HepG2 (cell line): ENCODE measurements around the gene ST7L. TPM values are rescaled to one million over a fixed set of nuclear protein-coding genes. Genes with fewer than 3 reads are reported as not detected.

Source experiments
- ATAC-seq: fragments of 200-7000 bp; cut with Tn5 transposase; 3 replicates; pipeline ENCODE4 v1.9.1; 2020; ENCODE audit warnings: mild to moderate bottlenecking, moderate library complexity
- BruUV-seq: library from RNA; stranded (reverse); fragments of 400-500 nt; replicated peaks from 2 replicates; lab custom pipeline; 2021; lab: Mats Ljungman, UMichigan
- CTCF ChIA-PET: fragments of 300-600 bp; formaldehyde crosslinking; extraction: SDS; loops from one replicate; lab custom pipeline; 2021; ENCODE audit warnings: low total read pairs, inconsistent platforms, low intra/inter-chr PET ratio; lab: Yijun Ruan, JAX
- POLR2A ChIA-PET: fragments of 350-600 bp; sonication (Branson Sonifier 250); formaldehyde crosslinking; loops from one replicate; lab custom pipeline; 2020; ENCODE audit warnings: antibody characterized with exemption, inconsistent platforms; lab: Yijun Ruan, JAX
- DNase-seq: peaks from one replicate; pipeline ENCODE4 v3.0.0-alpha.2; 2015; ENCODE audit warnings: low spot score
- FAIRE-seq: peaks from 3 replicates; lab custom pipeline; 2011; peaks lifted over from hg19 to GRCh38; lab: Jason Lieb, UNC
- H2AFZ ChIP-seq: one replicate; pipeline ENCODE4 v1.6.1; 2011; ENCODE audit warnings: low read length, inconsistent platforms
- H3K27ac ChIP-seq: fragments of 300-600 bp; 3 replicates; pipeline ENCODE4 v1.8.0; 2011; ENCODE audit warnings: mixed run types, mild to moderate bottlenecking, mixed read lengths, low read length, inconsistent platforms; ENCODE audit not compliant: insufficient read depth; ENCODE audit errors: extremely low read length
- H3K27me3 ChIP-seq, 2 experiments: fragments of 200-600 bp in 1 of 2; 2 replicates in 1 of 2; 3 replicates in 1 of 2; pipeline versions ENCODE4 v1.6.0 to v1.8.0; 2011; ENCODE audit warnings: low read length in 2 of 2, mild to moderate bottlenecking in 2 of 2, moderate library complexity in 2 of 2, inconsistent platforms in 1 of 2; ENCODE audit not compliant: insufficient read depth in 2 of 2, control insufficient read depth in 1 of 2
- H3K36me3 ChIP-seq, 2 experiments: fragments of 200-600 bp in 1 of 2; replicated peaks in 1 of 2; 2 replicates in 1 of 2; 3 replicates in 1 of 2; pipeline versions ENCODE4 v1.5.1 to v1.8.0; 2011; ENCODE audit warnings: low read length in 2 of 2, inconsistent platforms in 1 of 2; ENCODE audit not compliant: insufficient read depth in 2 of 2, control insufficient read depth in 1 of 2
- H3K4me1 ChIP-seq: 2 replicates; pipeline ENCODE4 v1.5.1; 2012; ENCODE audit warnings: low read length, inconsistent platforms; ENCODE audit not compliant: insufficient read depth
- H3K4me2 ChIP-seq: 2 replicates; pipeline ENCODE4 v1.6.0; 2011; ENCODE audit warnings: low read depth, low read length, inconsistent platforms
- H3K4me3 ChIP-seq, 3 experiments: fragments of 200-600 bp in 1 of 3; sonication (generic), shearing (Covaris generic) in 1 of 3; replicated peaks in 1 of 3; 2 replicates each; pipeline ENCODE4 v1.5.1; 2011 to 2016; ENCODE audit warnings: low read length in 3 of 3, inconsistent platforms in 2 of 3, low read depth in 2 of 3, mild to moderate bottlenecking in 2 of 3, control low read depth in 1 of 3, mixed read lengths in 1 of 3; ENCODE audit not compliant: insufficient read depth in 1 of 3
- H3K79me2 ChIP-seq: one replicate; pipeline ENCODE4 v1.6.1; 2011; ENCODE audit warnings: low read length, inconsistent platforms; ENCODE audit not compliant: insufficient read depth
- H3K9ac ChIP-seq: 2 replicates; pipeline ENCODE4 v1.6.0; 2011; ENCODE audit warnings: mild to moderate bottlenecking, low read depth, low read length, inconsistent platforms; ENCODE audit not compliant: insufficient read depth
- H3K9me3 ChIP-seq: 2 replicates; pipeline ENCODE4 v1.5.1; 2012; ENCODE audit warnings: mild to moderate bottlenecking, low read length
- H4K20me1 ChIP-seq: 2 replicates; pipeline ENCODE4 v1.6.0; 2011; ENCODE audit warnings: inconsistent platforms, mild to moderate bottlenecking, low read length, moderate library complexity; ENCODE audit not compliant: insufficient read depth
- PAX8 ChIP-seq: sonication (generic); formaldehyde crosslinking; IDR thresholded peaks from 2 replicates; pipeline ENCODE4 v1.8.0; 2022; ENCODE audit warnings: mild to moderate bottlenecking, missing genetic modification reagents, borderline replicate concordance
- PBX2 ChIP-seq: IDR thresholded peaks from 2 replicates; pipeline ENCODE4 v1.6.1; 2016; ENCODE audit warnings: control low read depth
- RXRB ChIP-seq: IDR thresholded peaks from 2 replicates; pipeline ENCODE4 v1.6.1; 2016; ENCODE audit warnings: borderline replicate concordance, missing genetic modification reagents, missing compliant biosample characterization
- ZBTB34 ChIP-seq: sonication (generic); formaldehyde crosslinking; IDR thresholded peaks from 2 replicates; pipeline ENCODE4 v1.8.0; 2022; ENCODE audit warnings: mild to moderate bottlenecking, missing genetic modification reagents
- ZFP82 ChIP-seq: sonication (generic); formaldehyde crosslinking; IDR thresholded peaks from 2 replicates; pipeline ENCODE4 v1.5.1; 2020; ENCODE audit warnings: mild to moderate bottlenecking, missing genetic modification reagents, borderline replicate concordance
- ZFY ChIP-seq: sonication (generic); formaldehyde crosslinking; IDR thresholded peaks from 2 replicates; pipeline ENCODE4 v1.4.0; 2020; ENCODE audit warnings: missing genetic modification reagents
- ZIK1 ChIP-seq: sonication (generic); formaldehyde crosslinking; IDR thresholded peaks from 2 replicates; pipeline ENCODE4 v1.5.0; 2020; ENCODE audit warnings: mild to moderate bottlenecking, low read depth, missing genetic modification reagents, borderline replicate concordance
- ZSCAN29 ChIP-seq: sonication (generic); formaldehyde crosslinking; conservative IDR thresholded peaks from 2 replicates; pipeline ENCODE4 v1.4.0; 2020; ENCODE audit warnings: mild to moderate bottlenecking, missing genetic modification reagents
- WGBS: methylation state at CpG from one replicate; pipeline ENCODE4 v1.1.6; 2017; ENCODE audit warnings: low lambda C conversion rate; 5-methylcytosine and 5-hydroxymethylcytosine counted together
- in situ Hi-C: cut with HindIII; loops from 2 replicates; pipeline ENCODE4 v1.10.0; 2017; ENCODE audit warnings: low pct_unique_long_range_greater_than_20kb; ENCODE audit not compliant: extremely low pct_ligation_motif_present
- intact Hi-C: fragments of 100-400 bp; cut with micrococcal nuclease; formaldehyde crosslinking; loops from one replicate; pipeline ENCODE4 v1.10.0; 2022; ENCODE audit not compliant: unreplicated experiment
- polyA plus RNA-seq, 8 experiments: library from polyadenylated mRNA; depleted of rRNA in 3 of 8; stranded (reverse) in 7 of 8; unstranded in 1 of 8; fragments of >200 nt; fragmentation: Illumina TruSeq in 4 of 8; extraction: Trizol in 4 of 8; gene quantifications; 2 replicates each; pipeline versions ENCODE4 v1.2.1 to v1.2.3, GENCODE V29; 2011 to 2016; ENCODE audit warnings: low read depth in 4 of 8, missing spikeins in 1 of 8, mixed read lengths in 1 of 8; ENCODE audit not compliant: insufficient read depth in 1 of 8
- total RNA-seq, 5 experiments: library from RNA; depleted of rRNA; stranded (reverse); fragments of >200 nt; fragmentation: Illumina TruSeq; extraction: Trizol; gene quantifications; 2 replicates each; pipeline ENCODE4 v1.2.3, GENCODE V29; 2016; ENCODE audit warnings: low read depth in 1 of 5

ST7L gene
- total and polyA plus RNA-seq, 2 of the 13 experiments (the other 11 are each of a cell fraction or from before 2014, with no cell fraction given) = 8.6 to 19.9 TPM

GRCh38 chr1:112540226-112540794 lies 78.6 kb downstream of the ST7L start:
- H3K4me2 ChIP-seq = no peak overlapping the region
- intact Hi-C loops = no loop called here
- BruUV-seq = no TSS peak
- H3K4me1 ChIP-seq = no peaks in the 10 kb centered on the region
- in situ Hi-C loops = no loop called here
- no peak overlapping the region for H3K4me3 ChIP-seq
- ATAC-seq (no peak), DNase-seq (no peak), FAIRE-seq (no peak)
- peaks cover 0 to 10% of the 10 kb centered on the region in 2 experiments; a peak in 2 of 5 replicates for H3K36me3 ChIP-seq
- TF ChIP-seq ZIK1 (no peak), PAX8 (CRISPR knock-in tag) (no peak), ZFY (CRISPR knock-in tag) (no peak), ZBTB34 (no peak), ZFP82 (no peak), PBX2 (CRISPR knock-in tag) (no peak), ZSCAN29 (CRISPR knock-in tag) (no peak), RXRB (CRISPR knock-in tag) (no peak)
- CTCF ChIA-PET = no interaction called here
- H3K27ac ChIP-seq = no peak overlapping the region
- no peaks in the 10 kb centered on the region for H3K9me3 ChIP-seq
- POLR2A ChIA-PET = no interaction called here
- H3K27me3 ChIP-seq = no peaks in the 10 kb centered on the region
- H4K20me1 ChIP-seq = no peaks in the 10 kb centered on the region
- H3K9ac ChIP-seq = no peak overlapping the region
- H2AFZ ChIP-seq = no peak overlapping the region
- H3K79me2 ChIP-seq = no peaks in the 10 kb centered on the region
- 0% methylated on average over 1 of the region's 1 CpG for WGBS
